ENCODE results near the gene IL1R1.

IL1R1 gene

GRCh38 chr2:102177814-102178478 lies 35.4 kb downstream of the IL1R1 start:
- ChIA-PET POLR2A (no interaction called here), CTCF (no interaction called here)
- TF ChIP-seq CTCF (IDR thresholded peaks at IDR 0.05; ENCODE audit: control extremely low read depth, extremely low read depth, low read depth, missing control alignments), result no peak
- DNase-seq (ENCODE audit: extremely low spot score), result no peak

- CTCF ChIA-PET, result no interaction called here
- TF ChIP-seq CTCF (IDR thresholded peaks at IDR 0.05; ENCODE audit: control extremely low read depth, extremely low read depth, low read depth, missing control alignments), result no peak
- DNase-seq (ENCODE audit: extremely low spot score), result no peak
- POLR2A ChIA-PET, result no interaction called here
Measured at GRCh38 chr2:102179061-102179460, 36.5 kb downstream of the IL1R1 start.

DNA sequence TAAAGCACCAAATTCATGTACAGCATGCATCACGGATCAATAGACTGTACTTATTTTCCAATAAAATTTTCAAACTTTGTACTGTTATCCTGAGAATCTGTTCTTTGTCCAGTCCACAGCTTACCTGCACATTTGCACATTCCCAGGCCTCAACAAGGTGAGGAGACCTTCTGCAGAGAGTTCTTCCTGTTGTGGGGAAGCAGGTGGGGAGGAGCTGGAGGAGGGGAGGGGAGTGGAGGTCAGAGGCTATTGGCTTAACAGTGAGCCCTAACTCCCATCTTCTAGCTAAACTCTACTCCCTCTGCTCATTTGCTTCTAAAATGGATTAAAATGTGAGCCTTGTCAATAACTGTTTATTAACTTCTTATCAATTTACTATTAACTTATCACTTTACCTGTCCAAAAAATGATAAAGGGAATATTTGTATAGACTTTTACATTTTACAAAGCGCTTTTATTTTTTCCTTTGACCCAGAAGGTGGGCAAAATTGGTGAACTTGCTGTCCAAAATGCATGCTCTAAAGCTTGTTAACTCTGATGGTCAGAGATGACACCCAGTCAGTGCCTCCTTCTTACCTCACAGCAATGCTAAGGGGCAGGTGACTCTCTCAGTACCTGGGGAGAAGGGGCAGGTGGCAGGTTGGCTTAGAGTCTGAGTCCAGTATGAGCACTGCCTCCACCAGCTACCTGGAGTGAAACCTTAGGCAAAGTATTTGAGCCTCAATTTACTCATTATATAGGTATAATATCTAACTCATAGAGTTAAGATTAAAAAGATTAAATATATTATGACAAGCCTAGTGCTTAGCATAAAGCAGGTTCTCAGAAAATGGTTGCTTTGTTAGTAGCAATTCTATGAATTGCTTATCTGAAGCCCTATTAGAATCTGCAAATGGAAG lies 37.5 kb downstream of the IL1R1 start:
- no peak for TF ChIP-seq CTCF (IDR thresholded peaks at IDR 0.05; ENCODE audit: control extremely low read depth, extremely low read depth, low read depth, missing control alignments)
- CTCF ChIA-PET, result interaction anchor here (1.0 kb wide), 1 partner anchor 61 kb away, joined by 3 read pairs; no protein-coding TSS in a partner anchor
- POLR2A ChIA-PET, result no interaction called here
- no peak for DNase-seq (ENCODE audit: extremely low spot score)

DNA sequence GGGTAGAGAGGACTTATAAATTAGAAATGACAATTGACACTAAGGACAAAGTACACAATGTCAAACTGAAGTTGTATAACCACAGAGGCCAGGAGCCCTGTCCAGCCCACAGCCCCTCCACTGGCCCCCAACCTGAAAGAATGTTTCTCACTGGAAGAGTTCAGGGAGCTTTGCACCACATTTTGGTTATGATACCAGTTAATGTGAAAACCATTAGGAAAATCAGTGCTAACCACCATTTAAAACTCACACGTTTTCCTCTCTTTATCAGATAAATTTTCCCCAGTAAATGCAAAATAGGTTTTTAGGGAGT lies 38.1 kb downstream of the IL1R1 start:
- ChIA-PET CTCF (interaction anchor here (1.0 kb wide), 1 partner anchor 61 kb away, joined by 3 read pairs; no protein-coding TSS in a partner anchor), POLR2A (no interaction called here)
- DNase-seq (ENCODE audit: extremely low spot score), result no peak
- no peak for TF ChIP-seq CTCF (IDR thresholded peaks at IDR 0.05; ENCODE audit: control extremely low read depth, extremely low read depth, low read depth, missing control alignments)

GRCh38 chr2:102181376-102181775 lies 38.8 kb downstream of the IL1R1 start:
- CTCF ChIA-PET, result interaction anchor here (0.8 kb wide), 1 partner anchor 59 kb away, joined by 3 read pairs; no protein-coding TSS in a partner anchor
- DNase-seq (ENCODE audit: extremely low spot score), result no peak
- no peak for TF ChIP-seq CTCF (IDR thresholded peaks at IDR 0.05; ENCODE audit: control extremely low read depth, extremely low read depth, low read depth, missing control alignments)
- POLR2A ChIA-PET, result no interaction called here

DNA sequence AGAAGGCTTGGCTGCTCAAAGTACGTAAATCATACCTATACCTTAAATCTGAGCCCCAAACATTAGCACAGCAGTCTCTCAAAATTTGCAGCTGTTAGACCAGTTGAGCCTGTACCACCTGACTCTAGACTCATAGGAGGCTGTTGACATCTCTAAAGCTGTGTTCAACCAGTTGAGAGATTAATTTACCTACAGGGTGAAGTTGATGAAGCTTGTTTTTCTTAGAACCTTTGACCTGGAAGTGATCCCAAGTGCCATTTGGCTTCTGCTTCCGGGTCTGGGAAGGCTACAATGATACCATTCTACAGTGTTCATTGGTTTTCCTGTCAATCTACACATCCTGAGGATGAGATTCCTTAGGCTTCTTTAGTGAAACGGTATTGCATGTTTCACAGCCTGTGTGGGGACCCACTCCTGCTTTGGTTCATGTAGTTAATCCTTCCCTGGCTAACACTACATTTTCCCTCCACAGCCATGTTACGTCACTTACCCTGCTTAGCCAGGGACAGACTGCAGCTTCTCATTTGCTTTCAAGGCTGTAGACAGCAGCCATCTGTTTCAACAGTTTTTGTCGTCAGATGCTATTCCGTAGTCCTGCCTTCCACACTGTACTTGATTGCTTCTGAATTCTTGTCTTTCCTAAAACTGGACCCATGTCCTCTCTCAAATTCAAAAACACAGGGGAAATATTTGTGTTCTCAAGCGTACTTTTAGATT lies 39.5 kb downstream of the IL1R1 start:
- DNase-seq (ENCODE audit: extremely low spot score), result no peak
- ChIA-PET CTCF (interaction anchor here (0.8 kb wide), 1 partner anchor 58 kb away, joined by 3 read pairs; no protein-coding TSS in a partner anchor), POLR2A (no interaction called here)
- TF ChIP-seq CTCF (IDR thresholded peaks at IDR 0.05; ENCODE audit: control extremely low read depth, extremely low read depth, low read depth, missing control alignments), result no peak
